Activated gamma-delta T cell treated with Interleukin-2 at 50 U/mL for 16 hours (primary cell): ENCODE data around the gene ANKRD11.
"Not testable (repeated sequence)": the region's sequence is repeated elsewhere in the genome, so short reads cannot be mapped to it uniquely, and the experiment has no call there.

Experiments used
- DNase-seq: peaks from one replicate; pipeline ENCODE4 v3.0.0-alpha.2; 2020

ANKRD11 gene

GRCh38 chr16:89448656-89449055, 41.7 kb downstream of the ANKRD11 start:
- no peak for DNase-seq

GRCh38 chr16:89446975-89447293, 43.4 kb downstream of the ANKRD11 start:
- DNase-seq = no peak

GRCh38 chr16:89446136-89446974, 44.0 kb downstream of the ANKRD11 start:
- peak; percentile 38 for DNase-seq

- no peak for DNase-seq
Observed at GRCh38 chr16:89445166-89445565, 45.2 kb downstream of the ANKRD11 start.

GRCh38 chr16:89444728-89445127, 45.6 kb downstream of the ANKRD11 start:
- no peak for DNase-seq

- DNase-seq = no peak
Observed at GRCh38 chr16:89444151-89444723, 46.1 kb downstream of the ANKRD11 start.

GRCh38 chr16:89443727-89444084, 46.7 kb downstream of the ANKRD11 start:
- DNase-seq = no peak

GRCh38 chr16:89442990-89443726, 47.2 kb downstream of the ANKRD11 start:
- DNase-seq = no peak

GRCh38 chr16:89442588-89442987, 47.8 kb downstream of the ANKRD11 start:
- DNase-seq = no peak

GRCh38 chr16:89439659-89440058, 50.7 kb downstream of the ANKRD11 start:
- no peak for DNase-seq

GRCh38 chr16:89437991-89438390, 52.4 kb downstream of the ANKRD11 start:
- DNase-seq = no peak

GRCh38 chr16:89437251-89437987, 52.9 kb downstream of the ANKRD11 start:
- DNase-seq = no peak

GRCh38 chr16:89436366-89436765, 54.0 kb downstream of the ANKRD11 start:
- DNase-seq = no peak

GRCh38 chr16:89435059-89435458, 55.3 kb downstream of the ANKRD11 start:
- DNase-seq = not testable (repeated sequence)

GRCh38 chr16:89434490-89434889, 55.9 kb downstream of the ANKRD11 start:
- no peak for DNase-seq

GRCh38 chr16:89433363-89433984, 56.9 kb downstream of the ANKRD11 start:
- not testable (repeated sequence) for DNase-seq

GRCh38 chr16:89431630-89432029, 58.7 kb downstream of the ANKRD11 start:
- no peak for DNase-seq

- DNase-seq = no peak
Observed at GRCh38 chr16:89431158-89431584, 59.2 kb downstream of the ANKRD11 start.

- DNase-seq = no peak
Observed at GRCh38 chr16:89430436-89431157, 59.8 kb downstream of the ANKRD11 start.

GRCh38 chr16:89428605-89429004, 61.8 kb downstream of the ANKRD11 start:
- not testable (repeated sequence) for DNase-seq

GRCh38 chr16:89426736-89427530, 63.4 kb downstream of the ANKRD11 start:
- DNase-seq = no peak
